GM19463 (cell line): ENCODE results near the gene CORIN.

Source experiments
- ATAC-seq: cut with Tn5 transposase; IDR thresholded peaks from one replicate; pipeline ENCODE4 v1.9.1; 2021; ENCODE audit warnings: mild to moderate bottlenecking, moderate library complexity; ENCODE audit not compliant: unreplicated experiment

Gene CORIN

DNA sequence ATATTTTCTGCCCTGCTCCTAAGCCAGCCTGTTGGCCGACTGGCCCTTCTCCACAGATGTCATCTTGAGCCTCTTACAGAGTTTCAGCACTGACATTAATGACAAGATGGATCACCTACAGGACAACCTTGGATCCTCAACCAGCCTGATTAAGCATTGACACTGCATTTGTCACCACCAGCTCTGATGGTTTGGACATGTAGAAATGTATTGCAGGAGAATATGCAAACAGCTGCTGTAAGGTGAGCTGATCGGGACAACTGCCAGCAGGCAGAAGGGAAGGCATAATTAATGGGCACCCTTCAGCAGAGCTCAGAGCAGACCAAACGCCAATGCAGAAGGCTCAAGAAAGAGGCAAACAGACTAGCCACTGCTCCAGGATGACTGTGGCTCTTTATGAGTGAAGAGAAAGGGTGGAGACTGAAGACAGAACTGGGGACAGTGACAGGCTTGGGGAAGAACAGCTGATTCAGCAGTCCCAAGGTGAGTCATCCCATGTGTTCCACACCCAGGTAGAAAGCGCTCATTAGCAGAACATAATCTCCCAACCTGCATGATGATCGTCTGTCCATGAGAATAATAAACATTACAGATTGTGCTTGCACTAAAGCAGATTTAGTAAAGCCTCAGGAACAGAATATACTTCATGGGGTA lies 6.7 kb downstream of the CORIN start:
- ATAC-seq = no peak

DNA sequence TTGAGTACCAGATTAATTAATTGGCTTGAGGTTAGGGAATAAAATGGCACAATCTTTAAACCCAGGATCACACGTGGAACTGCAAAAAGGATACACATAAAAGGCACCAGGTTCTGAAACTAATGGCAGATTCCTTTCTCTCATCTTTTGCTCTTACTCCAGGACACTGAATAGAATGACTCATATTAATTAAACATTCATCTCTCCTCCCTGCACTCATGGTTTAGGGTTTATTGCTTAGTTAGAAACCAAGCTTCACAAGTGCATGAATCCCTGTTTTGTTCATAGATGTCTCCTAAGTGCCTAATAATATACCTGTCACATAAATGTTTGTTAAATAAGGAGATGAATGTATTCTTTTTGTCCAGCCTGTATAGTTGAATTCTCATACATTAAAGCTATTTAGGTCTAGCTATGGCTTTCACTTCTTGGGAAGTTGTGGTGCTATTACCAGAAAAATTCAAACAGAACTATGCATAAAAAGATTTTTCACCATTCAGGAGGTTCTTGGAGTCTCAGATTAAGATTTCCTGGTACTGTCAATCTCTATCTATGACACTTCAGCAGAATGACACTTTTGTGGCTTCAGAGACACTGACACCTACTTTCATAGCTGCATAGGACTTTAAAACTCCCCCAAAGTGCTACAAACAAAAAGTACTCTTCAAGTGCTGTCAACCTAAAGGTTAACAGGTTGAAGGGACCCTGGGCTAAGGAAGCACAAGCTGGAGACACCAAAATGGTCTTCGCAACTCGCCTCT lies 7.4 kb downstream of the CORIN start:
- ATAC-seq = no peak

DNA sequence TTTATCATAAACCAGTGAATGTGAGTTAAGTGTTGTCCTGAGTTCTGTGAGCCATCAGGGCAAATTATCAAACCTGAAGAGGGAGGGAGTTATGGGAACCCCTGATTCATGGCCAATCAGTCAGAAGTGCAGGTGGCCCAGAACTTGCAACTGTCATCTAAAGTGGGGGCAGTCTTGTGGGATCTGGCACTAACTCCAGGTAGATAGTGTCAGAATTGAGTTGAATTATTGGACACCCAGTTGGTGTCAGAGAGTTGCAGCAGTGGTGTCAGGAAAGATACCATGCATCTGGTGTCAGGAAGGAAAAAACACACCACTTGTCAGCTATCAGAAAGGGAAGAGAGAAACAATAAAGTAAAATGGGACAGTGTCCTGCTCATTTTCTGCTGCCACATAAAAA lies 8.4 kb downstream of the CORIN start:
- no peak for ATAC-seq

DNA sequence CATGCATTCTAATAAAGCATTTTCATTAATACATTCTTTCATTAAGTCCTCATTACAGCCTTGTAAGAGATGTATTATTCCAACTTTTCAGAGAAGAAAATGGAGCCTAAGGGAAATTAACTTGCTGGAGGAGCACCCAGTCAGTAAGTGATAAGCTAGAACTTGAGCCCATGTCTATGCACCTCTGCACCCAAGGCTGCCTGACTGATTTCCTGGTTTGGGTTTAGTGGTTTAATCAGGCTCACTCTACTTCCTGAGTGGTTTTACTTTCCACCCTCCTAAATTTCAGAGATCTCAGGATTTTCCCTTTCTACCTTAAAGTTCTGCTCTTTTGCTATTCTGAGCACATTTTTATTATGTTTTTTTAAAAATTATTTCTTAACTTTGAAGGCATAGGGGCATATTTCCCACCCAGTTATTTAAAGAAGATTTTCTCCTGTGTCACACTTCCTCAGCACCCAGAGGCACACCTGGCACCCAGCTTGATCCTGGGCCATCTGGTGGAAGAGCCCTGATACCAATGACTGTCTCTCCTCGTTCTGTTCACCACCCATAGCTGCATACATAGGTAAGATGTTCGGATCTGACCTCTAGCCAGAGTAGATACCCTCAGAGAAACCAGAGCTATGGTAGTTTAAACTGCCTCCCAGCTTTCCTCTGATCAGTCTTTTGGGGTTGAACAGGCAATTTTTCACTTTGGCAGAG lies 10.4 kb downstream of the CORIN start:
- no peak for ATAC-seq

DNA sequence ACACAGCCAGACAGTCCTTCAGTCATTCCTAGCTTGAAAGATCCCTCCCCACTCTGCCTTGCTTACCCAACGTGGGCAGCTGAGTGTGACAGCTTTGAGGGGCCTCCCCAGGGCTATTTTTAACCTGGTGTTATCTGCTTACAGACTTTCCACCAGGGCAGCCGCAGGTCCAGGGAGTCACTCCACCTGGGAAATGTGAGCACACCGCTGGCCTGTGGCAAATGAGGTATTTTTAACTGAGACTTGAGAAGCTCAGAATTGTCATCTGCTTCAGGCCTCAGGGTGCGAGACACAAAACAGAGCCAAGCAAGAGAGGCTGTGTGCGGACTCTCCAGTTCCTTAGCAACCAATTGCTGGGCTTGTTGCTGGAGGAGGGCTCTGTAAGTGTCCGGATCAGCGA lies 13.0 kb downstream of the CORIN start:
- ATAC-seq = no peak

DNA sequence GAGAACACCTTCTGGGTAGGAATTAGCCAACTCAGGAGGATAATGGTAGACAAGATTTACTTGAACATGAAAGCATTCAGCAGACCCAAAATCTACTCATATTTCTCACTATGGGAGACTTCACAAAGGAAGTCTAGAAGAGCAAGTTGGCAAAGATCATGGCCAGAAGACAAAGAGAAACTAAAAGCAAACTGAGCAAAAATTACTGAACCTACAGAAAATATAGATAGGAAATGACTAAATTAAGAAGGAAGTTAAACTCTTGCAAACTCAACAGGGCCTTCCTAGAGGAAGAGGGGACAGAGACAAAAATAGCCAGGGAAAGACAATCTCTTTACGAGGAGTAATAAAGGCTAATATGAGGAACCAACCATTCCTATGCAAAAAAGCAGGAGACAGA lies 18.7 kb downstream of the CORIN start:
- ATAC-seq = no peak

DNA sequence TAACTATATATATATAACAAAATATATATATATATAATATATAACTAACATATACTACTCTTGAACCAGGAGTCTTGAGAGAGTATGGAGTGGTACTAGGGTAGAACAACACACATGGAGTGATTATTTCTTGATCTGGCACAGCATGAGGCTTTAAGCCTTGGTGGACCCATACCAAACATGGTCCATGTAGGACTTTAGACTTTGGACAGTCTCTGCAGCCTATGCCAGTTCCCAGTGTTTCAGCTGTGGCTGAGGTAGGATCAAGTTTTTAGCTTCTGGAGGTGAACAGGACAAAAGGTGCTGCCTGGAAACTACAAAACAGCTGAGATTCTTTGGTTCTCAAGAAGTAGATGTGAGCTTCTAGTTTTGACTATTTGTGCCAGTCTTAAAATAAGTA lies 20.6 kb downstream of the CORIN start:
- no peak for ATAC-seq

DNA sequence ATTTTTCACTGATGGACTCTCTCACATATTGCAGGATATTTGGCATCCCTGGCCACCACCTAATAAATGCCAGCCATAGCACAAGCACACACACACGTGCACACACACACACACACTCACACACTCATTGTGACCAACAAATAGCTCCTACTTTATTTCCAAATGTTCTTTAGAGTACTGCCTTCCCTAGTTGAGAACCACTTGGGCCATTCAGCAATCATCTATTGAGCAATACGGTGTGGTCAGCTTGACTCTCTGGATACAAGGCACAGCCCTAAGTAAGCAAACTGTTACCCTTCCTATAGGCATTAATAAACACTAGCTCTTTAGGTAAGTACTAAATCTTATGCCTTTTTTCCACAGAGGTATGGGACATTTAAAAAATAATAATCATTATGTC lies 21.1 kb downstream of the CORIN start:
- ATAC-seq = no peak

DNA sequence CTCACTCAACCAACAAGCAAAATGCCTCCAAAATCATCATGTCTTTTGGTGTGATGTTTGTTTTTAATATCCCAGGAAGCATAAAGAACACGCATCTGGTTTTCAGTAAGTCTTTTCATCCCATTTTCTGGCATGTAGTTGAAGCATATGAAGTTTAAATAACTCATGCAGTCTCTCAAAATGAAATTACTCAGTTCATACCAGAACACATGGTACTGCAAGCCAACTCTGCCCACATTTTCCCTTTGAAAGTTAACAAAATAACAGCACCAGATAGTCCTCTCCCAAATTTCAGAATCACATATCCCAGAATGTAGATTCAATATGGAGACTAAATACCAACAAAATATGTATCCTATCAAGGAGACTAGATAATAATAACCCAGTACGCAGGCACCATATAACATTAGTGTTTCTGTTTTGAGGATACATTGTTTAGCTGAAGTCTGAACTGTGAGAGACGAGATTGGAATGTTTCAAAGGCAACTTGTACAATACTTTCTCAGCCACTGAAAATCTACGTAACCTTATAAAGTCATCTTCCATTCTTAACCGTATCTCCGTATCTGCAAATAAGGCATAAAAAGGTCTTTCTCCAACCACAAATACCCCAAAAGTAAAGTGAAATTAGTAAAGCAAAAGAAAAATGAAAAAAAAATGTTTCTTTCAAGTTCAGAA lies 23.1 kb downstream of the CORIN start:
- ATAC-seq = no peak

DNA sequence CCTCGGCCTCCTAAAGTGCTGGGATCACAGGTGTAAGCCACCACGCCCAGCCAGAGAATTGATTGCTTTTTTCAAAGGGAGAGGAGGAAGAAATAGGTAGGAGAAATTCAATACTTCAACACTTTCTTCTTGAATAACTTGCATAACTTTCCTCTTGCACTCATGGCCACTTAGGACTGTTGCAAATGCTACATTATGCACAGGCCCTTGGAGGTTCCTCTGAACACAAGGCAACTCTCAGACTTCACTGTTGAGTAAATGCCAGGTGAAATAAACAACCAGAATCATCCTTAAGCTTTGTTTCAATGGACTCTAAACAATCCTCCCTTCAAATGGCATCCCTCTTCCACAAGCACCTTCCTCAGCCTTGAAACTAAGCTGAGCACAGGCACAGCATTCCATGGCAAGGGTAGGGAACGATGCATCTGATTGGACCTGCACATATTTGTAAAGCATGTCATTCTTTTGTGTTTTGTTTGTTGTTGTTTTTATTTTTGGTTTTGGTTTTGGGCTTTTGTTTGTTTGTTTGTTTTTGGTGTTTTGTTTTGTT lies 28.1 kb downstream of the CORIN start:
- ATAC-seq = no peak

DNA sequence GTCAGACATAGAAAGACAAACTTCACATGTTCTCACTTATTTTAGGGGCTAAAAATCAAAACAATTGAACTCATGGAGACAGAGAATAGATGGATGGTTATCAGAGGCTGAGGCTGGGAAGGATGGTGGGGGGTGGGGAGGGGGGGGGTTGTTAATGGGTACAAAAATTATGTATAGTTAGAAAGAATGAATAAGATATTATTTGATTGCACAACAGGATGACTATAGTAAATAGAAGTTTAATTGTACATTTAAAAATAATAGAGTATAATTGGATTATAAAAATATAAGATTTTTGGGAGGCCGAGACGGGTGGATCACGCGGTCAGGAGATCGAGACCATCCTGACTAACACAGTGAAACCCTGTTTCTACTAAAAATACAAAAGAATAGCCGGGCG lies 33.3 kb downstream of the CORIN start:
- no peak for ATAC-seq

DNA sequence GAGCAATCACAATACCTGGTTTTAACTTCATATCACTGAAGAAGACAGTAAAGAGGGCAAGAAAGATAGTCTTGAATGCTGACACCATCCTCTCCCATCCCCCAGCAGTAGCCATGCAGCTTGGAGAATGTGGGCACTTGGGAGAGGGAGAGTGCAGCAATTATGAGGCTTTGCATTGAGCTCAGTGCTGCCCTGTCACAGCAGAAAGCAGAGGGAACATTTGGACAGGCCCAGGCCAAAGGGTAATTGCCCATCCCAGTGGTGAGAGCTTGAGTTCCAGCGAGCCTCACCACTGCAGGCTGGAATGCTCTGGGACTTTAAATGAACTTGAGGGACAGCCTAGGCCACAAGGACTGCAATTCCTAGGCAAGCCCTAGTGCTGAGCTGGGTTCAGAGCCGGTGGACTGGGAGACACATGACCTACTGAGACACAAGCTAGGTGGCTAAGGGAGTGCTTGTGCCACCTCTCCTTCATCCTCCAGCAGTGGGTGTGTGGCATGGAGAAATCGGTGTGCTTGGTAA lies 36.3 kb downstream of the CORIN start:
- ATAC-seq = no peak

DNA sequence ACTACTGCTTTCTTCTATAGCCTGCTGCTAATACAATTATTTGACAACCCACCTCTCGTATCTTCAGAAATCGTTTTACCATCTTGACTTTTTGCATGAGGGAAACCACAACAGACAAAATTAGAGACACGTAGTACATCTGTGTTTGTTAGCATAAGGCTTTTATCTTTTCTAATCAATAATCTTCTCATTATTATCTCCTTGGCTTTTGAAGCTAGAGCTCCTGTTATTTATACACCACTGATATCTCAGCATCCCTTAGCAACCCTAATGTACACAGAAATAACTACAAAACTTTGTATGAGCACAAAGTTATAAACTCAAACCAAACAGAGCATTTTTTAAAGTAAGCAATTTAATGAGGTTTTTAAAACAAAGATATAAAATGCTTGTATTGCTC lies 39.7 kb downstream of the CORIN start:
- ATAC-seq = no peak

DNA sequence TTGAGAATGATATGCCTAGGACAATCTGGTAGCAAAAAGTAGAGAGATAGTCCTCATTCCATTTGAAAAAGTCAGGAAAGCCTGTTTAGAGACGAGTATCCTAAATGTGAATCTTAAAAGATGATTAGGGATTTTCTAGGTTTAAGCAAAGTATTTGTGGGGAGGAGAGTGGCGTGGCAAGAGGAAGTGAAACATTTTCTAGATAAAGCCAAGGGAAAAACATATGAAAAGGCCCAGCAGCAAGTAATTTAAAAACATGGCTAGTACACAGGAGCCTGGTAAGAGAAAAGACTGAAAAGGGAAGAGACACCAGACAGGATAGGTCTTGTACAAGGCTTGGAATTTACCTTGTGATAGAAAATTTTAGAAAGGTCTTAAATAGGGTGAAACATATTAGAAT lies 45.9 kb downstream of the CORIN start:
- ATAC-seq = no peak

DNA sequence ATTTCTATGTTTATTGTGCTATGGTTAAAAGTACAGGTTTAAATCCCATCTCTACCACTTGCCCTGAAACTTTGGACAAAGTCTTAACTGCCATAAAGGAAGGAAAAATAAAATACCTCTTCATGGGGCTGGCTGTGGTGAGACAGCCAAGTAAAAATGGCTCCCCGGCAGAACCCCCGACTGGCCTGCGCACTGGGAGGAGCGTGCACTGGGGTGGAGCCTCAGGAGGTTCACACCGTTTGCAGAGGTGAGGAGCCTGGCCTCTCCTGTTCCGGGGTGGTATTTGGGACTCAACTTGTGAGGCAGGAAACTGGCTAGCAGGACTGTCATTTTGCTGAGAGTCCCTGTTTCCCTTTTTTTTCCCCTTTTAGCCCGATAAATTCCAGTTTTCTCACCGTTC lies 47.8 kb downstream of the CORIN start:
- no peak for ATAC-seq

DNA sequence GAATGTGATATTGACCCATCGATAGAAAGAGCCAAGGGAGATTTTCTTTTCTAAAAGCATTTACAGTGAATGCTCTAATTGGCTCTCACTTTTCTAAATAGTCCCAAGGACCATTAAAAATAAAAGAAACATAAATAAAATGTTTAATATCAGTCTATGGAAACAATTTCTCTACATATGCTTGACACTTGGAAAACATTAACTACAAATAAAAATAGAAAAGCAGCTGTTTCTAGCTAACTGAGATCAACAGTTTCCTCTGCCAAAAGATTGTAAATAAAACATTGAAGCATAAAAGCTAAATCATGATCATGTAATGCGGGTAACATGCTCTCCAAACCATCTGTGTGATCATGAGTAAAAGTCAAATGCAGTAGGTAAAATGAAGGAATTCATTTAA lies 49.7 kb downstream of the CORIN start:
- no peak for ATAC-seq

DNA sequence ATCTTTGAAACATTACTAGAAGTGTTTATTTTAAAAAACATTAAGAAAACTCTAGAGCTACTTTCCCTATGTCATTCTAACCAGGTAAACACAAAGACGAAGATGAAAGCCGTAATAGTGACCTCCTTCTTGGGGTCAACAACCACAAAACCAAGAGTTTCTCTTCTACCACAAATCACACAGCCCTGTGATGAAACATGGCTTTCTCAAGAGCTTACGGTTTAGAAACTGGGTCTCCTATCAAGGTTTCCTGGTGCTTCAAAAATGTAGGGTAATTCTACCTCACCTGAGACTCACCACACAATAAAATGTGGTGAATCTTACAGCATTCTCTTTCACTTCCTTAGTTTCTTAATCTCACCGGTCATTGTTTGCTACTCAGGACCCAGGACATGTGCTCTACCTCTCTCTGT lies 50.9 kb downstream of the CORIN start:
- peak; percentile 65 for ATAC-seq

DNA sequence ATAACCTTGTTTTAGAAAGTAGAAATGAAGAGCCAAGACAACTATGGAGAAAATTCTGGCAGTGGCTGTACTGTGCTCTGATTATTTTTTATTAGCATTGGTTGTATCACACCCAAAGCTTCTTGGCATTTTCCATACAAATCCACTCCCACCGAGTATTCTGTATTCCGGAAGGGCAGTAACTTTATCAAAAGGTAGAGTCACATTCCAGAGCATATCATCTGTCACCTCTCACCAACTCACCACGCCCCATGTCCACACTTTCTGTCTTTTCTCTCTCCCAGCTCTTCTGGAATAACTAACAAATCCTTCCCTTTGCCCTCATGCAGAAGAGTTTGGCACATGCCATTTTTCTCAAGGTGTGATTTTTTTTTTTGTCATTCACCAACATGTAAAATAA lies 52.7 kb downstream of the CORIN start:
- no peak for ATAC-seq

DNA sequence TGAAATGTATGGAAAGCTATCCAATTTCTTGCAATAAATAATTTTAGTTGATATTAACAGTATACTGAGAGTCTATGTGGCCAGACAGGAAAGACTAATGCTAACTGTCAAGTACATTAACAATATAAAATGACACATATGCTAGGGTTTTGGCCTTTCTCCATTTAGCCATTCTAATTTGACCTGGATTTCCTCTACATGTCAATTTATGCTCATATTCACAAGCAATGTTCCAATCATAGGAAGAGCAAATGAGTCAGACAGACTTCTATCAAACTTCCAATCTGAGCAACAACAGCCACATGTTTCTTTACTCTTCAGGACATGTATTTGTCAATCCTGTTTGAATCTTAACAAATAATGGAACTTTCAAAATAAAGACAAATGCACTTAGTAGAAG lies 53.6 kb downstream of the CORIN start:
- ATAC-seq = no peak

DNA sequence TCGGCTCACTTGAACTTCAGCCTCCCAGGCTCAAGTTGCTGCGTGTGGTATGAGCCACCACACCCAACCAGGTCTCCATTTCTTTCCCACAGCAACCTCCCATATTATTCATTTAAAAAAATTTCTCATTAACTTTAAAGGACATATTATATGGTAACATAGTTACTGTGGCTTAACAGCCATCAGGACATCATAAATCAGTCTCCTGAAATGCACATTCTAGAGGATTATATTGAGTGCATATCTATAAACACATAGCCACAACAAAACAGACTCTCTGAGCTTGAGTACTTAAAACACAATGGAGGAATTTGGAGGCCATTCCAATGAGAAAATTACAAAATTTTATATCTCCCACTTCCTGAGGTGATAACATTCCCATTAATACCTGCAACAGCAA lies 61.5 kb downstream of the CORIN start:
- no peak for ATAC-seq

DNA sequence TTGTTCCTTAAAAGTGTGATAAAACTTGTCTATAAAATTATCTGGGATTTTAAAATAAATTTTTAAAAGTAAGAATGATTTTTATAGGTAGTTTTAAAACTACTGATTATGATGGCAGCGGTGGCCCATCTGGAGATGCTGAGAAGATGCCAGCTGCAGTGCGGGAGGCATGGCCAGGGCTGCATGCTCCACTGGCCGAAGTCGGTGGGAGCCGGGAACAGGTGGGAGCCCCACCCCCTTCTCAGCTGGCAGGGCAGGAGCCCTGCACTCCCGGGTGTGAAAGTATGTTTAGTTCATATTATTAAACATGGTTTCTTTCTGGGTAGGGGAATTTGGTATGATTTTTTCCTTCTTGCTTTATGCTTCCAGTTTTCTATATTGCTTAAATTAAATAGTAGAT lies 63.8 kb downstream of the CORIN start:
- ATAC-seq = no peak
